Activated T-helper 9 cell treated with anti-CD3 and anti-CD28 coated beads, Interleukin-2, amount 50 U/mL, for 16 hours (primary cell): Measurements from ENCODE around the gene RAP1GAP.
"Not testable (repeated sequence)": the region's sequence is repeated elsewhere in the genome, so short reads cannot be mapped to it uniquely, and the experiment has no call there.

Experiments used
- DNase-seq: peaks from one replicate; pipeline ENCODE4 v3.0.0-alpha.2; 2020; ENCODE audit warnings: low read depth

RAP1GAP gene

DNA sequence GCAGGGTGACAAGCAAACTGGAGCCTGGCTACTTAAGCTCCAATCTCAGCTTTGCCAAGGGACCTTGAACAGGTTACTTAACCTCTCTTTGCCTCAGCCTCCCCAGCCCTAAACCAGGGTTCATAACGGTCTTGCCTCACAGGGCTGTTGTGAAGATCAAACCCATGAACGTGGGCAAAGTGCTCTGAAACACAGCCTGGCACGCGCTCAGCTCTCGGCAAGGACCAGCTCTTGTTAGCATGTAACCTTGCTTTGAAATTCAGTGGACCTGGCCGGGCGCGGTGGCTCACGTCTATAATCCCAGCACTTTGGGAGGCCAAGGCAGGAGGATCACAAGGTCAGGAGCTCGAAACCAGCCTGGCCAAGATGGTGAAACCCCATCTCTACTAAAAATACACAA, 24.8 kb downstream of the RAP1GAP start:
- DNase-seq = no peak

DNA sequence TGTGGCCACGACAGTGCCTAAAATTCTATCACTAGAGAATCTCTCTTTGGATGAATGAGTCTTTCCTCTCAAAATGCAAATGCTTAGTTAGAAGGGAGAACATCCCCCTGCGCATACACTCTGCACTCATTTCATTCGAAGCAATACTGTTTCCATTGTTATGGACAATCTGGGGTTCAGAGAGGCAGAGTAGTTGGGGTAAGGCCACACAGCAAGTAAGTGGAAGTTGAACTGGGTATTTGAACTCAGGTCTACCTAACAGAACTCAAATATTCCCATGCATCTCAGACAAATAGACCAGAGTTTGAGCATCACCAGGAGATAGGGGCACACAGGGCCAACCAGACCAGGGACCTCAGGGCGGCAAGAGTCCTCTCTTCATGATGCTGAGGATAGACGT, 25.5 kb downstream of the RAP1GAP start:
- DNase-seq = no peak

DNA sequence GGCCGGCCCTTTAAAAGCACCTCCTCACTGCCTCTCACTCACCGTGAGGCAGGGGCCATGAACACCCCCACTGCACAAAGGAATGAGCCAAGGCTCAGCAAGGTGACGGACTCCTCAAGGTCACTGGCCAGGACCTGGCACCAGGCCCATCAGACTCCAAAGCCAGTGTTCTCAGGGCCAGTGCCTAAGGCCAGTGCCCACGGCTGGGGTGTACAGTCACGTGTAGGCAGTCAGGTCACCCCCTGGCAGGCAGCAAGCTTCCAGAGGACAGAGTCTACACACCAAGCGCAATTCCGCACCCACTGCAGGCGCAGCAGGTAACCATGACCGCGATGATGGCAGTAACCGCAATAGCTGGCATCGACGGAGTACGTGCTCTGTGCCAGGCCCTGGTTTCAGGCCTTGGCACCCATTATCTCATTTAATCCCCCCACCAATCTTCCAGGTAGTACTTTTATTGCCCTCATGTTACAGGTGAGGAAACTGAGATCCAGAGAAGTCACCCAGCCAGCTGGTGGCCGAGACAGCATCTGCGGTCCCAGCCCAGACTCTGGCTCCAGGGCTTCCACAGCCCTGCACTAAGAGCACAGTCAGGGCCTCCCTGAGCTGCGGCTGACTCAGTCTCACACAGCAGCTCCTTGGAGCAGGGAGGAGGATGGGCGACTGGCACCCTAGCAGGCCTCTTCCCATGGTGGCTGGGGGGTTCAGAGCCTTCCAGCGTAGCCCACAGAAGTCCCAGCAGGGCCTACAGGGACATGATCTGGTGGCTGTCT, 27.0 kb downstream of the RAP1GAP start:
- DNase-seq = no peak

DNA sequence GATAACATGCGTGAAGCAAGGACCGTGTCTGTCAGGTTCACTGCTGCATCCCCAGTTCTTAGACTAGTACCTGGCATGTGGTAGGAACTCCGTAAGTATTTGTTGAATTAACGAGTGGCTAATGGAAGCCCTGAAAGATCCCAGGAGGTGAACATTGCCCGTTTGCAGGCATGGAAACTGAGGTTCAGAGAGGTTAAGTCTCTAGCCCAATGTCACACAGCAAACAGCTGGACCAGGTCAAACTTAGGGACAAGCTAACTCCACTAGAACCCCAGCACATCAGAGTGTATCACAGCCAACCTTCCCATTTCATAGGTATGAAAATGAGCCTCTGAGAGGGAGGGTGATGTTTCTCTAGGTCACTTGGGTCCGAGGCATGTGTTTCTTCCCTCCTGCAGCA, 27.6 kb downstream of the RAP1GAP start:
- DNase-seq = no peak

DNA sequence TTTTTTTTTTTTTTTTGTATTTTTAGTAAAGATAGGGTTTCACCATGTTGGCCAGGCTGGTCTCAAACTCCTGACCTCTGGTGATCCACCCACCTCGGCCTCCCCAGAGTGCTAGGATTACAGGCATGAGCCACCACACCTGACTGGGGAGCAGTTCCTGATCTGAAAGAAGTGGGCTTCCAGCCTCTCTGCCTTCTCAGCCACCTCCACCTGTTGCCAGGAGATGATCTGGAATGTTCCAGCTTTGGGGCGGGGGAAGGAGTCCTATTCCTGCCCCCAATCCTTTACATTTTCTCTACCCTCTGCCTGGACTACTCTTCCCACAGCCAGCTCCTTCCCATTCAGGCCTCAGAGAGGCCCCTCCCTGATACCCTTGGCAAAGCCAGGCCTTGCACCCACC, 28.1 kb downstream of the RAP1GAP start:
- DNase-seq = no peak

DNA sequence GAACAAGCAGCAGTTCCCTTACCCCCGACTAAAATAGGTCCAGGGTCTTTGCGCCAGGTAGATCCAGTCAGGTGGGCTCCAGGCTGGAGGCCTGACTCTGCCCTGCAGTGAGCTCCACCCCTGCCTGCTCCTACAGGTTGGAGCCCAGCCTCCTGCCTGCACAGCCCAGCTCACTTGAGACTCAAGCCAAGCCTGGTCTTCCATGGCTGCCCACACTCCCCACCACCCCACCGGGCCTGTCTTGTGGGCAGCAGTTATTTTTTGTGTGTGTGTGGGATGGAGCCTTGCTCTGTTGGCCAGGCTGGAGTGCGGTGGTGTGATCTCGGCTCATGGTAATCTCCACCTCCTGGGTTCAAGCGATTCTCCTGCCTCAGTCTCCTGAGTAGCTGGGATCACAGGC, 28.5 kb downstream of the RAP1GAP start:
- no peak for DNase-seq

DNA sequence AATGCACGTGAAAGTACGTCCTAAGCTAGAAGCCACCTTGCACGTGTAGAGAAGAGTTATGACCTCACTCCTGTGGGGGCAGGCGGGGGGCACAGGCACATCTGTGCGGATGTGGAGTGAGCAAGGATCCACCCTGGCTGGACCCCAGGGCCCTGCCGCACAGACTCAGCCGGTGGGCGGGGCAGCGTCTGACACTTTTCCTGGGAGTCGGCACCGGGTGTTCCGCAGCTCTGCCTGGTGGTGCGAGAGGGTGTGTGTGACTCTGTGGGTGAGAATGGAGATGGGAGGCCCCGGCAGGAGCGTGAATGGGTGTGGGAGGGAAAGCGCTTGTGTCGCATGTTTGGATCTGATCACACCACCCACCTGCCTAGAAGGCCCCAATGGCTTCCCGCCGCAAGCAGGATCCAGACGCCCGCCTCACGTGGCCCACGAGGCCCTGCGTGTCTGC, 29.5 kb downstream of the RAP1GAP start:
- no peak for DNase-seq

DNA sequence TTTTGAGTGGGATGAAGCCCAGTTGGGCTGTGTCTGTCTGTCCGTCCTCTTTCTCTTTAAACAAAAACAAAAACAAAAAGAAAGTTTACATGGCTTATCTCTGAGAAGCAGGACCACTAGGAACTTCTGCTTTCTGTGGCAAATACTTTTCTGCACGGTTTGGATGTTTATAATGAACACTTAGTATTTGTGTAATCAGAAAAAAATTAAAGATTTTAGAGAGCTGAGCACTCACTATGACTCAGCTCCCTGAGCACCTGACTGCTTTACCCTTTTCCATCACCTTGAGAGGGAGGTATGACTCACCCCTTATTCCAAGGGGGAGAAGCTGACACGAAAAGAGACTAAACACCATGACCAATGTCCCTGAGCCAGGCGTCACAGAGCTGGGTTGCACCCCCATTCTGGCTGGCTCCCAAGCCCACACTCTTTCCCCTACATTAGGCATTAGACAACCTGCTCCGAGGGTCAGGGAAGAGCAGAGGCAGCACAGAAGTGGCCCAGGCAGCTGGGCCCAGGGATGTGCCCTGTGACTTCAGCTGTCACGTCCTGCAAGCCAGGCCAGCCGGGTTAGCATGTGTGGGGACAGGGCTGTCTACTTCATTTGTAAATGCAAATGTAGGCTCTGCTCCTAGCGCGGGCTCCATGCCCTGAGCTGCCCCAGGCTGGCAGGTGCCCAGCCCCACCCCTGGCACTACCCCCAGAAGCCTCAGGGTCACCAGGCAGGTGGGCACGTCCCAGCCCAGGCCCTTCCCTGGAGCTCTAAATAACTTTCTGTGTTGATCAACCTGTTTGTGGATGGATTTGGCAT, 30.4 kb downstream of the RAP1GAP start:
- no peak for DNase-seq

DNA sequence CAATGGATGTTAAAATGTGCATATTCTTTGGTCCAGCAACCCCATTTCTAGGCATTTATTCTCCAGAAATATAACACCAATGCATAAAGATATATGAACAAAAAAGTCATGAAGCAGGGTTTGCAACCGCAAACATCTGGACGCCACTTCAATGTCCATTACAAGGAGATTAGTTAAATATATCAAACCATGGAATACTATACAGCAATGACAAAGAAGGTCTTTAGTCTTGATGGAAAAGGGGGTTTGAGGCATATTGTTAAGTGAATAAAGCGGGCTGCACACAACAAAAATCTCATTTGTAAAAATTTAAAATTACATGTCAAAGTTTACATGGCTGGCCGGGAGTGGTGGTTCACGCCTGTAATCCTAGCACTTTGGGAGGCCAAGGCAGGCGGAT, 31.6 kb downstream of the RAP1GAP start:
- DNase-seq = no peak

DNA sequence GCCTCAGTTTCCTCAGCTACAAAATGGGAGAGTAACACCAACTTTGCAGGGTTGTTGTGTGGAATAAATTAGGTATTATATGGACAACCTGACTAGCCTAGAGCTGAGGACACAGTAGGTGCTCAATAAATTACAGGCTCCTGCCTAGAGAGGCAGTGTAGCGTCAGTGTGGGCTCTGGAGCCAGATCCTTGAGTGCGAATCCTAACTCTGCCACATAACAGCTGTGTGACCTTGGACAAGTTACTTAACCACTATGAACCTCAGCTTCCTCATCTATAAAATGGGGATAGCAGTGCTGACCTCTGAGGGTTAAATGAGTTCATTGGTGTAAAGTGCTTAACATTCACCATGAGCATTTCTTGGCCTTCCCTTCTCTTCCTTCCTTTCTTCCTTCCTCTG, 33.1 kb downstream of the RAP1GAP start:
- no peak for DNase-seq

DNA sequence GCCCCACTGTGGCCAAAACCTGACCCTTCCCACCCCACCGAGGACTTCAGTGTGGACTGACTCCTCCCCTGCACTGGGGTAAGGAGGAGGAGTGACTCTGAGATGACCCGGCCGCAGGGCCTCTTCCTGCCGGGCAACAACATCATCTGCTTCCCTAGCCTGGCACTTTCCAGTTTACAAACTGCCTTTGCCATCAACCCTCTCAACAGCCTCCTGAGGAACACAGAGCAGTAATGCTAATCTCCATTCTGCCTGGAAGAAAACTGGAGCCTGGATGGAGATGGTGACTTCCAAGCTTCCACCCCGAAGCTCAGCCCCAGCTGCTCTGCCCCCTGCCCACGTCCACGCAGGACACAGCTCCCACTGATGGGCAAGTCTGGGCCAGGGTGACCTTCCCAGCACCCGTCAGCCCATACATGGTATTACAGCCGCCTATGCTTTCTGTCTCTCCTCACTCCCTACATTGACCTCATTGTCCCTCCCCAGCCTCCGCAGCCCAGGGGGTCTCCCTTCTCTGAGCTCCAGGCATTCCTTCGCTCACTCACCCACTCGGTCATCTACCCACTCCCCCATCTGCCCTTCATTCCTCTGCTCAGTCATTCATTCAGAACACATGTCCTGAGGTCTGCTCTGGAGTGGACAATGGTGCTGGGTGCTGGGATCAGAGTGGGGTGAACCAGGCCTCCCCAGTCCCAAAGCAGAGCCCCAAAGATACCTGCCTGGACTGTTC, 34.2 kb downstream of the RAP1GAP start:
- DNase-seq = no peak

DNA sequence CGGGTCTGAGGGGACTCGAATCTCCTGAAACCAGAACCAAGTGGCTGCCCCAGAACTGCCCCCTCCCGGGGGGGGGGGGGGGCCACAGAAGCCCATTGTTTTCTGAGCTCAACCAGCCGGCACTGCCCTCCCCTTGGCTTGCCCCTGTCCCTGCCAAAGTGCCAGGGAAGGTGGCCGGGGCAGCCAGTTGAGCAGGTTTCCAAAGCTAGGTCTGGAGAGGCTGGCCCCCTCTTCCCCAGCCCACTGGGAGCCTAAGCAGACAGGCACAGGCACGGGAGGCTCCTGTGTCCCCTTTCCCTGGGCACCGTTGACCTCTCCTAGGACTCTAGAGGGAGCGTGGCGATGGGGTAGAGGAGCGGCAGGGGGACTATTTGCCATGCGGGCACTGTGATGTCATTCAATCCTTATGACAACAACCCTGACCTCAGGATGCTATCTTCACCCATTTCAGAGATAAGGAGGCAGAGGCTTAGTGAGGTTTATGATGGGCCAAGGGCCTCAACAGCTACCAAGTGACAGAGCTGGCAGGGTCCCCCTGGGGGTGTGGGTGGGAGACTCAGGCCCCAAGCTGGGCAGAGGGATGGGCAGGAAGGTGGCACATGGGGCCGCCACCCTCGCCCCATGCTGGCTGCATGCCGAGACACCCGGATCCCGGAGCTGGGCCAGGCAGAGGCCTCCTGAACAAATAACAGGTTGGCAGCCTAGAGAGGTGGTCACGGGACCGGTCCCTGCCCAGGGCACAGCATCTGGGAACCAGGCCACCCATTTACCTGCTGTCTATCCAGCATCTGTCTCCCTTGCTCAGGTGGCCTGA, 35.0 kb downstream of the RAP1GAP start:
- no peak for DNase-seq

DNA sequence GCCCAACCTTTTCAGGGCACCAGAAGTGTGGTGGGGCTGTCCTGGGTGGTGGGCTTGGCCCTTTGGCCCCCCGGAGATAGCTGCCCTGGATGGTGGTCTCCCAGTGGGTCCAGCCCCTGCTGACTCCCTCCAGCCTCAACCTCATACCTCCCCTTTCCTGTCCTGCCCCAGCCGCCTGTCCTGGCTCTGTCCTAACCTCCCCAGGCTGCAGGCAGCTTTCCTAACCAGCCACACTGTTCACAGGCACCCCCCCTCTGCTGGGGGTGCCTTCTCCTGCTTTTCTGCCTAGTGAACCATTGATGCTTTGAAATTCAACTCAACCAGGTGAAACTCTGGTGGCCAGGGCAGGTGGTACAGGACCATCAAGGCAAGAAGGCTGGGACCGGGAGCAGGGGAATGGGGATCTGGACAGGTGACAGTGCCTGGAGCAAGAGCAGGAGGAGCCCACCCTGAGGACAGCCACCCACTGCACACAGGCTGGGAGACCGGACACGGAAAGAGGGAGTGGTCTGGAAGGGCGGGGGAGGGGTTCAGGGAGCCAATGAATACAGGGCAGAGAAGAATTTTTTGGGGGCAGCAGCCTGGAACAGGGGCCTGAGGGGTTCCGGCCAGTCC, 35.9 kb downstream of the RAP1GAP start:
- DNase-seq = no peak

DNA sequence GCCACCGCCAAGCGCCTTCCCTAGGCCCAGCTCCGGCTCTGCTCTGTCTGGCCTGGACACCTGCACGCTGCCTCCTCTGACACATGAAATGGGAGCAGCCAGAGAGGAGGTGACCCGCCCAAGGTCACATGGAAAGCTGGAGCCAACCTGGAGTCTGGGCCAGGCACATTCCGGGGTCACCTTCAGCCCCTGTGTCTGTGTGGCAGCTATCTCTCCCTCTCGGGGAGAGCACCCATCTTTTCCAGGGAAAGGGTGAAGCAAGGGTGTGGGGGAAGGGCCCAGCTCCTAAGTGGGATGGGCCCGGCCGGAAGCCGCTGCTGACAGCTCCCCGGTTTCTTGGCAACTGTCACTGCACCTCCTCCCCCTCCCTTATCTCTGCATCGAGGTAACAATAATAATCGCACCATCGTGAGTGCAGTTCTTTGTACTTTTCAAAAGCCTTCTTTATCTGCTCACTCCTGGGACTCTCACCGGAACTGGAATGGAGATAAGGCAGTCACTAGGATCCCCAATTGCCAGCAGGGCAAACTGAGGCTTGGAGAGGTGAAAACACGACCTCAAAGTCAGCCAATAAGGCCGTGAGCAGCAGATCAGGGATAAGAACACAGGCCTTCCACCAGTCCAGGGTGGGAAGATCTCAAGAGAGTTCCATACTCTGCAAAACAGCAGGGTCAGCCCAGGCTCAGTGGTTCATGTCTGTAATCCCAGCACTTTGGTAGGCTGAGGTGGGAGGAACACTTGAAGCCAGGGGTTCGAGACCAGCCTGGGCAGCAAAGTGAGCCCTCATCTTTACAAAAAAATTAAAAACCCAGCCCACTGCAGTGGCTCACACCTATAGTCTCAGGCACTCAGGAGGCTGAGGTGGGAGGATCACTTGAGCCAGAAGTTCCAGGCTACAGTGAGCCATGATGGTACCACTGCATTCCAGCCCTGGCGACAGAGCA, 36.9 kb downstream of the RAP1GAP start:
- DNase-seq = no peak

DNA sequence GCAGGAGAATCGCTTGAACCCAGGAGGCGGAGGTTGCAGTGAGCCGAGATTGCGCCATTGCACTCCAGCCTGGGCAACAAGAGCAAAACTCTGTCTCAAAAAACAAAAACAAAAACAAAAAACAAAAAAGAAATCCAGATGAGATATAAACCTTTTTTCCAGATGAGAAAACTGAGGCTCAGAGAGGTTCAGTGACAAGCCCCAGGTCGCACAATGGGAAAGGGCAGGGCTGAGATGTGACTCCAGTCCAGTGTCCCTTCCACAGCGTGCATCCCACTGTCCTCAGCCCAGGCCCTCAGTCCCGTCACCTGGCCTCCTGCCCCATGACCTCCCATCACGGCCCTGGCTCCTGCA, 37.6 kb downstream of the RAP1GAP start:
- not testable (repeated sequence) for DNase-seq

DNA sequence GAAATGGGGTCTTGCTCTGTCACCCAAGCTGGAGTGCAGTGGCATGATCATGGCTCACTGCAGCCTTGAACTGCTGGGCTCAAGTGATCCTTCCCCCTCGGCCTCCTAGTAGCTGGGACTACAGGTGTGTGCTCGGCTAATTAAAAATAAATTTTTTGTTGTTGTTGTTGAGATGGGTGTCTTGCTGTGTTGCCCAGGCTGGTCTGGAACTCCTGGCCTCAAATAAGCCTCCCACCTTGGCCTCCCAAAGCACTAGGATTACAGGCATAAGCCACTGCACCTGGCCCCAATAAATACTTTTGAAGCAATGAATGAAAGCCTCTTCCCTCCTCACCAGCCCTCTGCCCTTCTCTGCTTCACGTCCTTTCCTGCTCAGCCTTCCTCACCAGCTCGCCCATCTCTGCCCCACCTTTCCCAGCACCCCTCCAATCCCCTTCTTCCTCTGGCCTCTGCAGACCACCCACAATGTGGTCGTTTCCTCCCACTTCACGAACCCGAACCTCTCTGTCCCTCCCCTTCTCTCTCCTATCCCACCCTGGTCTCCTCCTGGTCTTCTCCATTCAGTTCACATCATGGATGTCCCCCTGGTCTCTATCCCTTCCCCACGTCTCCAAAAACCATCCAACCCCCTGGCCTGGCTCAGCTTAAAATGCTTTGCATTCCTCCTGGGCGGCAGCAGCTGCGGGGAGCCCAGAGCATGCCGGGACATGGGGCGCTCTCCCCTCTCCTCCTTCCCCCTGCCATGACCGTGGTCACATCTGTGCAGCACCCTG, 38.4 kb downstream of the RAP1GAP start:
- no peak for DNase-seq

DNA sequence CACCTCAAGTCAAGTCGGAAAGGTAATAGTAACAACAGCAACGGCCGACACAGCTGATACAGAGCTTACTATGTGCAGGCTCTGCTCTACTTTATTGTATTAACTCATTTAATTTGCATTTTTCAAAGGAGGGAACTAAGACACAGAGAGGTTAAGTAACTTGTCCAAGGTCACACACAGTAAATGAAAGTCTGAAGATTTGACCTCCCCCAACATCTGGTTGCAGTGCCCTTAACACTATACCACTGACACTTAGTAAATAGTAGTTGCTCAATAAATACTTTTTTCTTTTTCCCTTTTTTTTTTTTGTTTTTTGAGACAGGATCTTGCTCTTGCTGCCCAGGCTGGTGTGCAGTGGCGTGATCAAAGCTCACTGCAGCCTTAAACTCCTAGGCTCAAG, 39.2 kb downstream of the RAP1GAP start:
- DNase-seq = no peak

DNA sequence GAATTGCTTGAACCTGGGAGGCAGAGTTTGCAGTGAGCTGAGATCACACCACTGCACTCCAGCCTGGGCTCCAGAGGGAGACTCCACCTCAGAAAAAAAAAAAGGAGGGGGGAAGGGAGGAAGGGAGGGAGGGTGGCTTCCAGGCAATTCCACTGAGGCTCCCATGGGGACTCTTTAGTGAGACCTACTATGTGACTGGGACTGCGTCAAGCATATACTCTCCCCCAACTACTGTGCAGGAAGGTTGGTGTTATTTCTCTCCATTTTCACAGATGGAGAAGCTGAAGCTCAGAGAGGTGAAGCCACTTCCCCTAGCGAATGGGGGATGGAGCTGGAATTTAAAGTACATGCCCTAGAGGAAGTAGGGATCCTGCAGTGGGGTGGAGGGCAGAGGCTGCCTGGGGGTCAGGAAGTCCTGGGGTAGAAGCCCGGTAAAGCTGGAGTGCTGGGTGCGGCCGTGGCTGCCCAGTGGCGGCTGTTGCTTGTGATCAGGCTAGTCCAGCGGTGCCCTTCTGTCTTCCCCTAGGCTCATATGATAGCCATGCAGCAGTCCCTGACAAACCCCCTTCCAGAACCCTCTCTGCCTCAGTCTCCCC, 40.3 kb downstream of the RAP1GAP start:
- DNase-seq = no peak

DNA sequence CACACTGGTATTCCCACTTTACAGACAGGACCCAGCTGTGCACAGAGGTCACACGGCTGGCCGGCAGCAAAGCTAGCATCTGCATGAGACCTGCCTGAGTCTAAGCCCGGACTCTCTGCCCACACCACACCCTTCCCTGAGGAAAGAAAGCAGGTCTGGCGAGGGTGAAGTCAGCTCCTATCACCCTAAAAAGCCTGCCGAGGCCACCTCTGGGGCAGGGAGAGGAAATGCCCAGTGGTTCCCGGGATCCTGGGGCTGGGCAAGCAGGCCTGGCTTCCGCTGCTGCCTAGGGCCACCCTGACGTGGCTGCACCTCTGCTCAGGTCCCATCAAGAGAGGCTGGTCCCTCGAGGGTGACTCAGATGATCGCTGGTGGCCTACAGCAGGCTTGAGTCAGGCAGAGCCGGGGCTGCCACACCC, 42.2 kb downstream of the RAP1GAP start:
- no peak for DNase-seq
